IMR-90 (cell line): ENCODE data around the gene TTC39B. TPM values are rescaled to one million over a fixed set of nuclear protein-coding genes. Genes with fewer than 3 reads are reported as not detected.

Experiments used
- ATAC-seq: fragments of 200-7000 bp; cut with Tn5 transposase; 2 replicates; pipeline ENCODE4 v1.9.1; 2020; ENCODE audit warnings: low read depth, mild to moderate bottlenecking, moderate library complexity
- BruUV-seq: library from RNA; stranded (reverse); fragments of 400-500 nt; replicated peaks from 2 replicates; lab custom pipeline; 2021; lab: Mats Ljungman, UMichigan
- CTCF ChIA-PET: fragments of 300-600 bp; formaldehyde crosslinking; extraction: SDS; loops from one replicate; lab custom pipeline; 2021; ENCODE audit warnings: antibody characterized with exemption; lab: Yijun Ruan, JAX
- POLR2A ChIA-PET: fragments of 300-600 bp; sonication (Branson Sonifier 250); formaldehyde crosslinking; loops from one replicate; lab custom pipeline; 2022; ENCODE audit warnings: antibody characterized with exemption; ENCODE audit not compliant: unreplicated experiment; lab: Charles Lee
- DNase-seq: peaks from one replicate; pipeline ENCODE4 v3.0.0; 2013
- H2AFZ ChIP-seq: replicated peaks from 2 replicates; pipeline ENCODE3; 2013; ENCODE audit warnings: low read length, mild to moderate bottlenecking; ENCODE audit not compliant: poor library complexity
- H2AK5ac ChIP-seq: 2 replicates; pipeline ENCODE4 v1.6.1; 2013; ENCODE audit warnings: low read depth, low read length, inconsistent platforms
- H2AK9ac ChIP-seq: replicated peaks from 2 replicates; pipeline ENCODE3; 2013; ENCODE audit warnings: mild to moderate bottlenecking, low read depth, low read length, moderate library complexity; ENCODE audit not compliant: poor library complexity
- H2BK120ac ChIP-seq: 2 replicates; pipeline ENCODE4 v1.6.1; 2013; ENCODE audit warnings: low read depth, low read length, inconsistent platforms
- H2BK15ac ChIP-seq: 3 replicates; pipeline ENCODE4 v1.6.1; 2013; ENCODE audit warnings: low read depth, low read length, inconsistent platforms
- H2BK20ac ChIP-seq: 2 replicates; pipeline ENCODE4 v1.6.1; 2013; ENCODE audit warnings: low read depth, mild to moderate bottlenecking, inconsistent platforms, low read length, moderate library complexity
- H2BK5ac ChIP-seq: 2 replicates; pipeline ENCODE4 v1.6.1; 2013; ENCODE audit warnings: mild to moderate bottlenecking, low read depth, low read length, inconsistent platforms; ENCODE audit not compliant: poor library complexity, severe bottlenecking
- H3K14ac ChIP-seq: replicated peaks from 2 replicates; pipeline ENCODE4 v1.6.1; 2013; ENCODE audit warnings: low read depth, low read length, inconsistent platforms
- H3K18ac ChIP-seq: 2 replicates; pipeline ENCODE4 v1.6.1; 2013; ENCODE audit warnings: low read depth, low read length, control low read depth
- H3K23ac ChIP-seq: 2 replicates; pipeline ENCODE4 v1.6.1; 2013; ENCODE audit warnings: low read depth, low read length, inconsistent platforms
- H3K27ac ChIP-seq: 2 replicates; pipeline ENCODE4 v1.5.1; 2013; ENCODE audit warnings: mild to moderate bottlenecking, control low read depth, low read length; ENCODE audit not compliant: insufficient read depth
- H3K27me3 ChIP-seq: 2 replicates; pipeline ENCODE4 v1.6.1; 2013; ENCODE audit warnings: low read length; ENCODE audit not compliant: control insufficient read depth, insufficient read depth
- H3K36me3 ChIP-seq: 2 replicates; pipeline ENCODE4 v1.6.1; 2013; ENCODE audit warnings: low read length, mixed read lengths; ENCODE audit not compliant: control insufficient read depth, insufficient read depth
- H3K4ac ChIP-seq: 2 replicates; pipeline ENCODE4 v1.6.1; 2013; ENCODE audit warnings: low read depth, low read length, inconsistent platforms
- H3K4me1 ChIP-seq: 2 replicates; pipeline ENCODE4 v1.6.1; 2013; ENCODE audit warnings: low read length, mixed read lengths; ENCODE audit not compliant: control insufficient read depth, insufficient read depth
- H3K4me2 ChIP-seq: 2 replicates; pipeline ENCODE4 v1.6.1; 2013; ENCODE audit warnings: low read depth, mild to moderate bottlenecking, control low read depth, low read length, moderate library complexity
- H3K4me3 ChIP-seq: 2 replicates; pipeline ENCODE4 v1.5.1; 2013; ENCODE audit warnings: low read depth, mild to moderate bottlenecking, control low read depth, low read length, moderate library complexity; ENCODE audit not compliant: insufficient read depth
- H3K56ac ChIP-seq: 2 replicates; pipeline ENCODE4 v1.6.1; 2013; ENCODE audit warnings: low read length, inconsistent platforms; ENCODE audit not compliant: insufficient read depth; ENCODE audit errors: extremely low read depth
- H3K79me1 ChIP-seq, 2 experiments: 2 replicates each; pipeline ENCODE4 v1.6.1; 2013; ENCODE audit warnings: low read length in 2 of 2, inconsistent platforms in 1 of 2, low read depth in 1 of 2
- H3K9ac ChIP-seq: 2 replicates; pipeline ENCODE4 v1.6.1; 2013; ENCODE audit warnings: low read depth, low read length, control low read depth
- H3K9me1 ChIP-seq: 2 replicates; pipeline ENCODE4 v1.6.1; 2013; ENCODE audit warnings: low read length, inconsistent platforms; ENCODE audit not compliant: insufficient read depth
- H3K9me3 ChIP-seq: 2 replicates; pipeline ENCODE4 v1.6.1; 2013; ENCODE audit warnings: low read length; ENCODE audit not compliant: control insufficient read depth, insufficient read depth
- H4K20me1 ChIP-seq: 2 replicates; pipeline ENCODE4 v1.6.1; 2013; ENCODE audit warnings: low read length, inconsistent platforms; ENCODE audit not compliant: insufficient read depth
- H4K5ac ChIP-seq: 2 replicates; pipeline ENCODE4 v1.6.1; 2013; ENCODE audit warnings: mild to moderate bottlenecking, low read depth, low read length, control low read depth
- H4K8ac ChIP-seq, 2 experiments: 2 replicates each; pipeline ENCODE4 v1.6.1; 2013; ENCODE audit warnings: low read depth in 2 of 2, low read length in 2 of 2, control low read depth in 1 of 2, inconsistent platforms in 1 of 2
- H4K91ac ChIP-seq: 2 replicates; pipeline ENCODE4 v1.6.1; 2013; ENCODE audit warnings: low read depth, low read length, inconsistent platforms; ENCODE audit not compliant: insufficient read depth
- CTCF ChIP-seq: conservative IDR thresholded peaks from 2 replicates; pipeline ENCODE4 v1.5.1; 2012; ENCODE audit warnings: mild to moderate bottlenecking, low read depth, low read length, improper control_type of control experiment
- FOS ChIP-seq: fragments of 150-350 bp; IDR thresholded peaks from 2 replicates; pipeline ENCODE4 v1.6.1; 2016; ENCODE audit warnings: low read depth, low read length
- MXI1 ChIP-seq: IDR thresholded peaks from 2 replicates; pipeline ENCODE4 v1.6.1; 2012; ENCODE audit warnings: low read depth, mild to moderate bottlenecking, low read length, moderate library complexity, borderline replicate concordance
- RFX5 ChIP-seq: IDR thresholded peaks from 2 replicates; pipeline ENCODE4 v1.8.0; 2012; ENCODE audit warnings: low read depth, mild to moderate bottlenecking, low read length, moderate library complexity
- WGBS, 2 experiments: methylation state at CpG; one replicate each; pipeline versions ENCODE4 v1.1.5 to v1.1.7; 2013; ENCODE audit warnings: missing lambda C conversion rate in 2 of 2; ENCODE audit not compliant: insufficient read length in 1 of 2; ENCODE audit errors: extremely low coverage in 2 of 2; 5-methylcytosine and 5-hydroxymethylcytosine counted together
- dilution Hi-C: fragments of 300-500 bp; cut with HindIII; formaldehyde crosslinking; loops from one replicate; pipeline ENCODE4 v1.14.3; 2018; ENCODE audit warnings: low sequenced_read_pairs; ENCODE audit not compliant: unreplicated experiment
- in situ Hi-C: fragments of 300-500 bp; cut with MboI; formaldehyde crosslinking; loops from 3 replicates; pipeline ENCODE4 v1.14.3; 2019; ENCODE audit warnings: low sequenced_read_pairs, inconsistent platforms, mixed read lengths
- intact Hi-C: fragments of 100-400 bp; cut with micrococcal nuclease; formaldehyde crosslinking; loops from 2 replicates; pipeline ENCODE4 v1.10.0; 2022
- polyA plus RNA-seq, 3 experiments: library from polyadenylated mRNA; depleted of rRNA; stranded (reverse); fragments of >200 nt; gene quantifications; 2 replicates each; pipeline ENCODE4 v1.2.3, GENCODE V29; 2012; ENCODE audit warnings: low replicate concordance in 1 of 3
- total RNA-seq: library from RNA; depleted of rRNA; stranded (reverse); fragments of >200 nt; gene quantifications from 2 replicates; pipeline ENCODE4 v1.2.3, GENCODE V29; 2012

Gene TTC39B
- total and polyA plus RNA-seq, 2 of the 4 experiments (the other 2 are of a cell fraction), result 2.5 to 12.2 TPM

DNA sequence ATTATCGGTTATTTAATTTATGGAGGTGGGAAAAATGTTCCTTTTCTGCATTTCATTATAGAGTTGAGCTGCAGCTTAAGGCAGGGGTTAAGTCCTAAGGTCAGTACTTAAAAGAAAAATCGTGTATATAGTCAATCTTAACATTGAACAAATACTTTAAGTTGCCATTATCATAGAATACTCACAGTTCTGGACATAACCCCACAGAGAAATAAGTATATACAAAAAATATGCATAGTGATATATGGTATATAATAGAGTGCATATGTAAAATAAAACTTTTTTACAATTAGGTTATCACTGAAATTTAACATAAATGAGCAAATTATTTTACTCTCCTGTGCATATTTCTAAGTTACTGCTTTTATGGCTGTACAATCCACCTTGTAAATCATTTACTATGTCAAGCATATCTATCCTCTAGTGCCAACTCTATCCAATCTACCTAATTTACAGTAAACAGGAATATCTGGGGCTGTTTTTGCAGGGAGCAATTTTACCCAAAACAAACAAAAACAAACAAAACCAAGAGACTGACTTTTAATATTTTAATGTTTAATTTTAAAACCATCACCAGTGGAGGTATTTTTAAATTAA, 28.8 kb downstream of the TTC39B start:
- H3K4ac ChIP-seq, result no peak overlapping the region
- no peak overlapping the region for H4K91ac ChIP-seq
- POLR2A ChIA-PET, result interaction anchor here (0.6 to 0.7 kb wide), 2 partner anchors 29 to 144 kb away, joined by 3 read pairs; no protein-coding TSS in a partner anchor
- no peaks in the 10 kb centered on the region for H3K9me3 ChIP-seq
- intact Hi-C loops (loop anchor here (1.0 to 5.0 kb wide), 2 partner anchors 139 to 329 kb away; no protein-coding TSS in a partner anchor), dilution Hi-C loops (no loop called here), in situ Hi-C loops (no loop called here)
- no peak overlapping the region for H2BK5ac ChIP-seq
- H3K4me2 ChIP-seq, result no peak overlapping the region
- H4K8ac ChIP-seq, result no peak overlapping the region
- H4K20me1 ChIP-seq, result peaks cover 8% of the 10 kb centered on the region; the same call in 1 of the 2 replicates
- H3K27ac ChIP-seq, result no peak overlapping the region
- peaks cover 29 to 37% of the 10 kb centered on the region in 2 experiments for H3K79me1 ChIP-seq
- 0 out of 2 replicates have a peak, but pooled peaks cover 2% of the 10 kb centered on the region for H3K36me3 ChIP-seq
- no peak overlapping the region for H2AK9ac ChIP-seq
- H3K4me3 ChIP-seq, result no peak overlapping the region
- no peak overlapping the region for H2BK120ac ChIP-seq
- H2AK5ac ChIP-seq, result no peak overlapping the region
- H3K4me1 ChIP-seq, result no peaks in the 10 kb centered on the region
- no peak overlapping the region for H2AFZ ChIP-seq
- no peak overlapping the region for H2BK15ac ChIP-seq
- H3K56ac ChIP-seq, result no peak overlapping the region
- H3K9ac ChIP-seq, result no peak overlapping the region
- H3K18ac ChIP-seq, result no peak overlapping the region
- no peak overlapping the region for H3K14ac ChIP-seq
- H4K5ac ChIP-seq, result no peak overlapping the region
- DNase-seq, result no peak
- H3K27me3 ChIP-seq, result no peaks in the 10 kb centered on the region
- TF ChIP-seq RFX5, result no peak
- TF ChIP-seq CTCF, result no peak
- TF ChIP-seq MXI1, result no peak
- TF ChIP-seq FOS, result no peak
- ATAC-seq, result no peak
- no TSS peak for BruUV-seq
- H2BK20ac ChIP-seq, result no peak overlapping the region
- 100% methylated on average over 1 of the region's 2 CpGs; no CpG with 5 or more reads in 1 of the 2 experiments for WGBS, 2 experiments
- CTCF ChIA-PET, result interaction anchor here (0.5 to 1.2 kb wide), 3 partner anchors 9 to 138 kb away, joined by 3 to 7 read pairs (median 5); no protein-coding TSS in a partner anchor
- peaks cover 7% of the 10 kb centered on the region for H3K9me1 ChIP-seq
- no peak overlapping the region for H3K23ac ChIP-seq
